ENCODE results near the gene ELOB. TPM values are rescaled to one million over a fixed set of nuclear protein-coding genes. Genes with fewer than 3 reads are reported as not detected.

ELOB gene
- total and polyA plus RNA-seq, 8 donors: 133 to 224 (median 197) TPM

DNA sequence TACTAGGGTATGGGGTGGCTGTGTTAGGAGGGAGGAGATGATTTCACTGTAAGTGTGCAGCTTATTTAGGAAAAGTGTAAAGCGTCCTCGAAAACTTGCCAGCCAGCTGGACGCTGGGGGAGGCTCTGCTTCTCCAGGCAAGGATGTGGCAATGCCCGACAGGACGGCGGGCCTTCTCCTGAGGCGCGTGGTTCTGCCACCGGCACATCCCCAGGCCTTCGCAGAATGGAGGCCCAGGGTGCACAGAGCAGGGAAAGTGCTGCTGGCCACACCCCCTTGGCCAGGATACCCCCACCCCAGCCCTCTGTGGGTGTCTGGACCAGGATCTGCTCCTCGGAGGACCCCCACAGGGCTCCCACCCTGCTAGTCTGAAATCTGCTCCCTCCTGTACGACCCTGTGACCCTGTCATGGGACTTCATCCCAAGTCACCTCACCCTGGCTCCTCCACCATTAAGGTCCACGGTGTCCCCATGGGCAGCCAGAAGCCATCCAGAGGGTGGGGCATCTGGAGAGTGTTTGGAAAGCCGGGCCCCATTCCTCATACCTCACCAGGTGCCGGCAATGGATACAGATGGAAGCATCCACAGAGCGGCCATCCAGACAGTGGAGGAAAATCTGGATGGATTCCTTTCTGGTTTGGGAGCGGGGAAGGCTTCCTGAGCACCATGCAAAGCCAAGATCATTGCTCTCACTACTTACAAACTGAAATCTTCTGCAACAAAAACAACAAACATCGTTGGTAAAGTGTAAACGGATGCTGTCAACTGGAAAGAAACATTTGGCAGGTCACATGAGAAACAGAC lies 33.9 kb downstream of the ELOB start:
- Histone ChIP-seq H3K36me3 (no peaks in the 10 kb centered on the region), H3K9me3 (no peaks in the 10 kb centered on the region), H3K4me3 (no peak overlapping the region), H3K27me3 (peaks cover 0 to 10% of the 10 kb centered on the region in 2 donors), H3K27ac (no peak overlapping the region), H3K4me1 (no peaks in the 10 kb centered on the region)
- ATAC-seq (no peak), DNase-seq (no peak)
- intact Hi-C loops (cut with DNase I): no loop called here
- TF ChIP-seq, protein P1, sequence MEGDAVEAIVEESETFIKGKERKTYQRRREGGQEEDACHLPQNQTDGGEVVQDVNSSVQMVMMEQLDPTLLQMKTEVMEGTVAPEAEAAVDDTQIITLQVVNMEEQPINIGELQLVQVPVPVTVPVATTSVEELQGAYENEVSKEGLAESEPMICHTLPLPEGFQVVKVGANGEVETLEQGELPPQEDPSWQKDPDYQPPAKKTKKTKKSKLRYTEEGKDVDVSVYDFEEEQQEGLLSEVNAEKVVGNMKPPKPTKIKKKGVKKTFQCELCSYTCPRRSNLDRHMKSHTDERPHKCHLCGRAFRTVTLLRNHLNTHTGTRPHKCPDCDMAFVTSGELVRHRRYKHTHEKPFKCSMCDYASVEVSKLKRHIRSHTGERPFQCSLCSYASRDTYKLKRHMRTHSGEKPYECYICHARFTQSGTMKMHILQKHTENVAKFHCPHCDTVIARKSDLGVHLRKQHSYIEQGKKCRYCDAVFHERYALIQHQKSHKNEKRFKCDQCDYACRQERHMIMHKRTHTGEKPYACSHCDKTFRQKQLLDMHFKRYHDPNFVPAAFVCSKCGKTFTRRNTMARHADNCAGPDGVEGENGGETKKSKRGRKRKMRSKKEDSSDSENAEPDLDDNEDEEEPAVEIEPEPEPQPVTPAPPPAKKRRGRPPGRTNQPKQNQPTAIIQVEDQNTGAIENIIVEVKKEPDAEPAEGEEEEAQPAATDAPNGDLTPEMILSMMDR (IDR thresholded peaks at IDR 0.05): no peak

DNA sequence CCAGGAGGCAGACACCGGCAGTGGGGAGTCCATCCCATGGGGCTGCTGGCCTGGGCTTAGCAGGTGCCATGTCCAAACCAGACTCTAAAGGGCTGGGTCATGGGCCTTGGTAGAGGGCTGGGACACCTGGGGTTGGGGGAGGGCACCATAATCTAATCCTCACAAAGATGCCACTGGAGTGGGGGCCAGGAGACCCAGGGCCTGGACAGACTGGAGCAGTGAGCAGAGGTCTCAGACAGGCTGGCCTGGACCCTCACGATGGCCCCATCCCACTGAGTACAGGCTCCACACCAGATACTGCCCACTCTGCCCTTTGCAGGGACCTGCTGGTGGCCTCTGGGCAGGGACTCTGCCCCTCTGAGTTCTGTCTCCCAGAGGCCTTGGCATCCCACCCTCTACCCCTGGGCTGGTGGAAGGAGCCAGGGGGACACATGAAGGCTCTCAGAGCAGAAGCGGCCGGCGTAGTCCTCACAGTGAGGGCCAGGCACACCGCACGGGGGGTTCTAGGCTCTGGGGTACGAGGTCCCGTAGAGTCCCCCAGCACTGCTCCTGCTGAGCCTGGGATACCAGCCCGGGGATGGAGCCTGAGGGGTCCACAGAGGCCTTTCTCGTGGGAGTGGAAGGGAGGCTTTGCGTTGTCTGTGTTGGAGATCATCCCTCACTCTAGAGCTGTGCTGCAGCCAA lies 34.6 kb downstream of the ELOB start:
- peaks cover 0 to 16% of the 10 kb centered on the region in 2 donors for H3K27me3 ChIP-seq
- DNase-seq (no peak), ATAC-seq (no peak)
- TF ChIP-seq, protein P1 (IDR thresholded peaks at IDR 0.05): no peak
- H3K27ac ChIP-seq: no peak overlapping the region
- no peaks in the 10 kb centered on the region for H3K9me3 ChIP-seq
- no peaks in the 10 kb centered on the region for H3K4me1 ChIP-seq
- intact Hi-C loops (cut with DNase I): no loop called here
- no peaks in the 10 kb centered on the region for H3K36me3 ChIP-seq
- H3K4me3 ChIP-seq: no peak overlapping the region

DNA sequence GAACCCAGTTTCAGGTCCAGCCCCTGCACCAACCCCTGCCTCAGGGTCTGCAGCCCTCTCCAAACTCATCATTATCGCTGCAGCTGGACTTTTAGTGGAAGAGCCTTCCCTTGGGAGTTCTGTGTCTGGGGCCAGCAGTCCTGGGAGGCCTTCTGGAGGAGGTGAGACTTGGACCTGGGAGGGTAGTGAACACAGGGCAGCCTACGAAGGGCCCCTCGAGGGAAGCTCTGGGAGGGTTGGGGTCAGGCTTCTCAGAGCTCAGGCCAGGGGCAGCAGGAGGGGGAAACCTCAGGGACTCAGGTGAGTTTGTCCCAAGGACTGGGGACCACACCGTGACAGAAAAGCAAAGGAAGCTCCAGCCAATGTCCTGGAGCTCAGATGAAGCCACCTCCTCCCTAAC lies 35.9 kb downstream of the ELOB start:
- intact Hi-C loops (cut with DNase I): no loop called here
- Histone ChIP-seq H3K36me3 (no peaks in the 10 kb centered on the region), H3K9me3 (no peaks in the 10 kb centered on the region), H3K27me3 (peaks cover 0 to 20% of the 10 kb centered on the region in 2 donors), H3K27ac (no peak overlapping the region), H3K4me1 (no peaks in the 10 kb centered on the region), H3K4me3 (no peak overlapping the region)
- DNase-seq (no peak), ATAC-seq (no peak)
- TF ChIP-seq, protein P1 (IDR thresholded peaks at IDR 0.05): no peak

DNA sequence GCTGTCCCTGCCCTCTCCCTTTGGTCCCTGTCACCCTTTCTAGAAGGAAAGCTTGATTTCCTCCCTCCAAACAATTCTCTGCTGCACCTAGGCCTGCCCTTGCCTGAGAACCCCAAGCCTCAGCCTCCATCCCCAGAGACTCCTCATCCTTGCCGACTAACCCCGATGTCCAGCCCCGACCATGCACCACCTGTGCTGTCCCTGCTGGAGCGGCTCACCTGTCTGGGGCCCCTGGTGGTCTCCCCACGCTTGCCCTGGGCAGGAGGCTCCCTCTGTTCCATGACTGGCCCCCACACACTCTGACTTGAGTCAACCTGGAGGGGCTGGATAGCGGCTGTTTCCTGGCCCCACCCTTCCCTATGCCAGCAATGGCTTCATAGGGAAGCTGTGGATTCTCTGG lies 36.6 kb downstream of the ELOB start:
- TF ChIP-seq, protein P1 (IDR thresholded peaks at IDR 0.05): no peak
- Histone ChIP-seq H3K4me1 (no peaks in the 10 kb centered on the region), H3K36me3 (no peaks in the 10 kb centered on the region), H3K4me3 (no peak overlapping the region), H3K27ac (no peak overlapping the region), H3K27me3 (peaks cover 0 to 20% of the 10 kb centered on the region in 2 donors), H3K9me3 (no peaks in the 10 kb centered on the region)
- intact Hi-C loops (cut with DNase I): no loop called here
- no peak for ATAC-seq
- no peak for DNase-seq
